GM21360 (cell line): ENCODE results near the gene DLL1.
A peak's percentile ranks its signal among the peaks of the same experiment; 100 is the strongest.
"Not testable (repeated sequence)": the region's sequence is repeated elsewhere in the genome, so short reads cannot be mapped to it uniquely, and the experiment has no call there.

Experiments
- ATAC-seq: cut with Tn5 transposase; IDR thresholded peaks from one replicate; pipeline ENCODE4 v1.9.1; 2021; ENCODE audit warnings: mild to moderate bottlenecking, moderate library complexity; ENCODE audit not compliant: unreplicated experiment

The DLL1 gene, protein sequence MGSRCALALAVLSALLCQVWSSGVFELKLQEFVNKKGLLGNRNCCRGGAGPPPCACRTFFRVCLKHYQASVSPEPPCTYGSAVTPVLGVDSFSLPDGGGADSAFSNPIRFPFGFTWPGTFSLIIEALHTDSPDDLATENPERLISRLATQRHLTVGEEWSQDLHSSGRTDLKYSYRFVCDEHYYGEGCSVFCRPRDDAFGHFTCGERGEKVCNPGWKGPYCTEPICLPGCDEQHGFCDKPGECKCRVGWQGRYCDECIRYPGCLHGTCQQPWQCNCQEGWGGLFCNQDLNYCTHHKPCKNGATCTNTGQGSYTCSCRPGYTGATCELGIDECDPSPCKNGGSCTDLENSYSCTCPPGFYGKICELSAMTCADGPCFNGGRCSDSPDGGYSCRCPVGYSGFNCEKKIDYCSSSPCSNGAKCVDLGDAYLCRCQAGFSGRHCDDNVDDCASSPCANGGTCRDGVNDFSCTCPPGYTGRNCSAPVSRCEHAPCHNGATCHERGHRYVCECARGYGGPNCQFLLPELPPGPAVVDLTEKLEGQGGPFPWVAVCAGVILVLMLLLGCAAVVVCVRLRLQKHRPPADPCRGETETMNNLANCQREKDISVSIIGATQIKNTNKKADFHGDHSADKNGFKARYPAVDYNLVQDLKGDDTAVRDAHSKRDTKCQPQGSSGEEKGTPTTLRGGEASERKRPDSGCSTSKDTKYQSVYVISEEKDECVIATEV

DNA sequence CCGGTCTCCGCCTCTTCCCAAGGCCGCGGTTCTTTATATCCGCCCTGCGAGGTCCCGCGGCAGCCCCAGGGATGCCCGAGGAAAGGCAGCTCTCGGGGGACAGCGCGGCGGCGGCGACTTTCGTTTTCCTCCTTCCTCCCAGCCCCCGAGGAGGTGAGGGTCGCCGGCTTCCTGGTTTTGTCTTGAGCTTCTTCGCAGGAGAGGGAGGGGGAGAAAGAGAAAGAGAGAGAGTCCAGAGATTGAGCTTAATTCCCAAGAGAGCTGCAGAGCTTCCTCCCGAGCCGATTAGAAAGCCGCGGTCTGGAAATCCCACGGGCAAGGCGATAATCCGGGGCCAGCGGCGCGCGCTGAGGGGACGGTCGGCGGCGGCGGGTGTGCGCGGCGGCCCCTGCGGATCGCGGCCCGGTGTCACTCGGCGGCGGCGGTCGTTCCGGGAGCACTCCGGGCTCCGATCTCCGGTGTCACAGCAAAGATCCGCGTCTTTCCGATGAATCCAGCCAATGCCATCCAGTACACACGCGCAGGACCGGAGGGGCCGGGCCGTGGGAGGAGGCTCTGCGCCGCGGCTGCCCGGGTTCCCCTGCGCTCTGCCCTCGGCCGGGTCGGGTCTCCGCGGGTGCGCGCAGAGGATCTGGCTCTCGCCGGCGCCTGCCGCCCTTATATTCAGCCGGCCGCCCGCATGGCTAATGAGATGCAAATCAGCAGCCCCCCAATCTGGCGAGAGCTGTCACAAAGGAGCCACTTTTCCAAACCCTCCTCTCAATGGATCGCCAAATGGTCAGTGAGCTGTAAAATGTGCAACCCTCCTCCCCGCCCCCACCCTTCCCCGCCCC lies at the start of gene DLL1:
DLL1 (minus strand) TSS at position 783 of the 833 bp plus-strand sequence. CDS start 939 bp downstream, outside the sequence.
- no peak for ATAC-seq

DNA sequence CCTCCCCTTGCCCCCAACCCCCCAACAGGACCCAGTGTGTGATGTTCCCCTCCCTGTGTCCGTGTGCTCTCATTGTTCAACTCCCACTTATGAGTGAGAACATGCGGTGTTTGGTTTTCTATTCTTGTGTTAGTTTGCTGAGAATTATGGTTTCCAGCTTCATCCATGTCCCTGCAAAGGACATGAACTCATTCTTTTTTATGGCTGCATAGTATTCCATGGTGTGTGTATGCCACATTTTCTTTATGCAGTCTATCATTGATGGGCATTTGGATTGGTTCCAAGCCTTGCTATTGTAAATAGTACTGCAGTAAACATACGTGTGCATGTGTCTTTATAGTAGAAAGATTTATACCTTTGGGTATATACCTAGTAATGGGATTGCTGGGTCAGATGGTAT lies 44.3 kb upstream of the DLL1 start:
- not testable (repeated sequence) for ATAC-seq

DNA sequence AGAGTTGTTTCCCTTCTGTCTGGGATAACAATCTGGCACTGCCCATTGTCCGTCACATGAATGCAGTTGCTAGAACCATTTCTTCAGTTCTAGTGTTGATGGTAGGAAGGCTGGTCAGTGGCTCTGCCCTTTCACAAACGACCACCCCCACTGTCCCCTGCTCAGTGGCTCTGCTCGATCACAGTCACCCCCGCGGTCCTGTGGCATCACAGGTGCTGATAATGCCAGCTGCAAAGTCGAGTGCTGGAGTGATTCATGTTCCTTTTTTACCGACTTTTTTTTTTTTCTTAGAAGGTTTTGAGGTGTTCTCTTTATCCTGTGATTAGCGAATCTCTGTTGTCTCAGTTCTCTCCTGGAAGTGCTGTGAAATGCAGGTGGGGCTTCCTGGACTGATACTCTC lies 38.4 kb upstream of the DLL1 start:
- ATAC-seq = no peak

DNA sequence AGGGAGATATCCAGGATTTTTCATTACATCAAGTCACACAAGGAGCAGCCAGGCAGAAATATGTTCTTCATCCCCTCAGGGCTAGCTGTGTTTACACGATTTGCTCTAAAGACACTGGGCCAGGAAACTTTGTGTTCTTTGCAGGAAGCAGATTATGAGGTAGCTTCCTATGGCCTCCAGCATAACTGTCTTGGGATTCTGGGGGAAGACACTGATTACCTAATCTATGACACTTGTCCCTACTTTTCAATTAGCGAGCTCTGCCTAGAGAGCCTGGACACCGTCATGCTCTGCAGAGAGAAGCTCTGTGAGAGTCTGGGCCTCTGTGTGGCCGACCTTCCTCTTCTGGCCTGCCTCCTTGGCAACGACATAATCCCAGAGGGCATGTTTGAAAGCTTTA lies 26.8 kb upstream of the DLL1 start:
- no peak for ATAC-seq

DNA sequence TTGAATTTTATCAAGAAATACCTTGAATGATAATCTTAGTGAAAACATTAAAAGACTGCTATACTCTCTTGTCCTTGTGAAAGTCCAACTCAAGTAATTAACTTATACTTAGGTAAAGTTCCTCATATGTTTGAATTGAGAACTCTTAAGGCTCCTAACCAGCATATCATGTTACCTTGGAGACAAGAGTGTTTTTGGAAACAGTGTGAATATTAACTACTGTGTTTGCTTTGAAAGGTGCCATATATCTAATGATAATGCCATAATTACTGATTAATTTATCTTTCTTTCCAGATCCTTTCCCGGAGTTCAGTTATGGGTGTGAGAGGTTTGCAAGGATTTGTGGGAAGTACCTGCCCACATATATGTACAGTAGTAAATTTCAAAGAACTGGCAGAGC lies 26.2 kb upstream of the DLL1 start:
- ATAC-seq = no peak

DNA sequence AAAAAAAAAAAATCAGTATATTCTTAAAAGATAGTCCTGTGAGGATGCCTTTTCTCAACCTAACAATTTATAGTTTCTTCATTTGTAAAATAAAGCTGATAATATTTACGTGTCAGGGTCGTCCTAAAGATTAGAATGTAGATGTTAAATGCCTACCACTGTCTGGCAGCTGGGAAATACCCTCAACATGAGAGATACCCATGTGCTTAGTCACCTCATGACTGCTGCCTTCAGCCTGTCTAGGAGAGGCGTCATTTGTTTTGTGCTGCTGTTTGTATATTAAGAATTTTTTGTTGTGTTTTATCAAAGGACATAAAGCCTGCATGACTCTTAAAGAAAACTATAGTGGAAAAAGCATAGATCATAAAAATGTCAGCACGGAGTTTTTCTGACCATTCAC lies 25.2 kb upstream of the DLL1 start:
- ATAC-seq = no peak

DNA sequence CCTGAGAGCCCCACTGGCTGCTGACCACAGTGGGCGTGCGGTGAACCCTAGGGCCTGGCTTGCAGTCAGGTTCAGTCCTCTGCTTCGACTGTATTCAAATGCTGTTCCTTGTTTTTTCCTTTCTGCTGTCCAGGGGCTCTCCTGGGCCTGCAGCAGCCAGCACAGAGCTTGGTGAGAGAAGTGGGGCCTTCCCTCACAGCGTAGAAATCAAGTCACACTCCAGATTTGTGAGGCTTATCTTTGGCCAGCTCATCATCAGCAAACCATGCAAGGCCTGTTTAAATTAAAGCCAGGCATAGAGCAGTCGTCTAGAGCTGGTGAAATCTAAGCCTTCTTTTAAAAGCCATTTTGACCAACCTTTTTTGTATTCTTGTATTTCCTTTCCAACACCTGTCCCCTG lies 24.1 kb upstream of the DLL1 start:
- no peak for ATAC-seq

DNA sequence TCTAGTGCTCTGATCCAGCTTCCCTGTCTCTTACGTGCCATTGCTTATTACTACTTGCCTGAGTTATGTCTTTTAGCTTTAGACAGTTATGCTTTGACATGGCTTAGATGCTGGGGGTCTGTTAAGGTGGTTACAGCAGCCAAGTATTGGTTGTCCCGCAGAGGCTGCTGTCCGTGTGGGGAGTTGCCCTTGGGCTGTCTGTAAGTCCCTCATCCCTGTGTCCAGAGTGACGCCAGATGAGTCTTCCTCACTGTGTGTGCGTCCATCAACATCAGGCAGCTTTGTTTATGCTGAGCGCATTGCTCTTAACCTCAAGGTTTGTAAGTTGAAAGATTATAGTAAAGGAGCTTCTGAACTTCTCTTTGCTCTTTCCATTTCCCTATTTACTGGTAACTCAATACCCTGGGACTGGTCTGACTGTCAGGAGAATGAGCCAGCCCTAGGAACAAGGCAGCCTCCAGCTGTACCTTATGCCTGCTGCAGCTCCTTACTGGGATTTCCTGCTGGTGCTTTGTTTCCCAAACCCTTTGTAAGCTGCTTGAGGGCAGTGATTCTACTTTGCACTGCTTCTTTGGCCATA lies 22.9 kb upstream of the DLL1 start:
- ATAC-seq = no peak

DNA sequence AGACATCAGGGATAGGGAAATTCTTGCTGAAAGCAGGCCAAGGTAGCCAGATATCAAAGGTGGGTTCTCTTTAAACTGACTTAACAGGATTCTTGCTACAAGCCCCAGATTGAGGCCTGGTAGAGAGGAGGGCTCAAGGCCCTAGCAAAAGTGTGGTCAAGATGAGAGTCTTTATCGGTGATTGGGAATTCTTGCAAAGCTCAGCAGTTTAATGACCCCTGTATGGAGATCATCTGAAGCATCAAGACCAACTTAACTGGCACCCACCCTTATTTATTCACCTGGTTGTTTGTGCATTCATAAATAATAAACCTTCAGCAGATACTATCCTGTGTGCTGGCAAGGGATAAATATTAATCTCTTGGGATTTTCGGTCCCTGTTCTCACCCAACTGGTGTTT lies 22.0 kb upstream of the DLL1 start:
- ATAC-seq = no peak

DNA sequence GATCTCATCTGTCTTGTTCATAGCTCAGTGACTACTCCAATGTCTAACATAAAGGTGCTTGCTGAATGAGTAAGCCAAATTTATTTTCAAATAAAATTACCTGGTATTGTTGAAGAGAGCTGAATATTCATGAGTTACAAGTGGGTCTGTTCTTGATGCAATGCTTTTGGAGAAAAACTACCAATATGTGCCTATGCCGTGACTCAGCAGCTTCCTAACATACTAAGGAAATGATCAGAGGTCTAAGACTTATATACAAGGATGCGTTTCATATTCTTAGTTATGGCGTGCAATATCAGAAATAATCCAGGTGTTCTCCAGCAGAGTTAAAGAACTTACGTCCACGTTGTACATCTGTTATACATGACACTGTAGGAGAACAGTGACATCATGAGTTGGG lies 20.8 kb upstream of the DLL1 start:
- ATAC-seq = no peak

DNA sequence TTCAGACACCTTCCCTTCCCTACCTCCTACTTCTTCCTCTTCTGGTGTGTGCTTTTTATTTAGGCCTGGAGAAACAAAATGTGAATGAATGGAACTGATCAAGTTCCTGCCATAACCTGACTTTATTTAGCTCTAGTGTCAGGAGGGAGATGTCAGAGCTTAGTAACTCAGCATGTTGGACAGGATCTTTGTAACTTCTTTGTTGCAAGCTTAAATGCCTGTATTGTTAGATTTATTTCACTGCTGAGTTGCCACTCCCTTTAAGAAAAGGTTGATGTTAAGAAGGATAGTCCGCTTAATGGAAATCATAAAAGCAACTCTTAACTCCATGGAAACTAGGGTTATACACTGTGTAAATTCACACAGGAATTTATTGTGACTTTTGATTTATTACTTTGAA lies 17.9 kb upstream of the DLL1 start:
- no peak for ATAC-seq

DNA sequence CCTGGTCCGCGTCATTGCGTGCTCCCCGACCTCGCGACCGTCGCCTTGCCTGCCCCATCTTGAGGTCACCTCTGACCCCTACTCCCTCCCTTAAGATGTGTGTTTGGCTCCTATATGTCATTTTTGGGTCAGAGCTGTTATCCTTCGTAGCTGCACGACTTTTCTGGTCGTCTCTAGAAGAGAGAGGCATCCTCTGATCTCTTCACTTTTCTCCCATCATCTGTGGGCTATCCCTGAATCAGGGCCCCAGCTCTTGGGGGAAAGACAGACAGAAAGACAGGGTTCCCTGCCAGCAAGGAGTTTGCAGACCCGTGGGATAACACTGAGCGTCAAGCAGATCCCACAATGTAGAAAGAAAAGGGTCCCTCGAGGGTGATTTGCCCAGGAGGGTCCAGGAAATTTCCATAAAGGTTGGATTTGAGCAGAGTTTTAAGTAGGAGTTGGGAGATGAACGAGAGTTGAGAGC lies 16.2 kb upstream of the DLL1 start:
- ATAC-seq = no peak

DNA sequence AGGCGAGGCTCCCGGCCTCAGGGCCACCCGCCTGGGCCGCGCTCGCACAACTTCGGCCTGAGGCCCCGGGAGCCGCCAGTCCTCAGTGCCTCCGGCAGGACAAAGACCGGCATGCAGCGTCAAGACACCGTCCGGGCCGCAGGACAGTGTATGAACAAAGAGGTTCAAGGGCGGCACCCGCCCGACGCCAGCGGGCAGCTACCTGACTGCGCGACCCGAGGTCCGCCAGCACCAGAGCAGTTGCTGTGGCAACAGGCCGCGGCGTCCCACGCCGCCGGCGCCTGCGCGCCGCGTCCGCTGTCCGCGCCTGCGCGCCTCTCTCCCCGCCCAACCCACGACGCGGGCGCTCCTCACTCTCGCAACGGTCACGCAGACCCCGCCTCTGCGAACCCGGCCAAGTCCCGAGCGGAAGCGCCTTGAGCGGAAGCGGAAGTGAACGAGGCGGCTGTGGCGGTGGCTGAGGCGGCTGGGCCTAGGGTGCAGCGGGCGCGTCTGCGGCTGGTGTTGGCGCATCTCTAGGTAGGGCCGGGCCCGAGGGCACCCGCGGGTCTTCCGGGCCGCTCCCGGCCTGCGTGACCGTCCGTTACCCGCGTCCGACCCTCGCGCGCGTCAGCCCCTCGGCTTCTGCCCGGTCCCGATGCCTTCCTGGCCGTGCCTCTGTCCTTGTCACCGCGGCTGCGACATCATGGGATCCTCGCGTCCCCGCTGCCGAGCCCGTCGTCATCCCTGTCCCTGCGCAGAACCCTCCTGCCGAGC lies 15.6 kb upstream of the DLL1 start, which contains the start of gene FAM120B:
FAM120B (plus strand) TSS at position 435 of the 756 bp plus-strand sequence. CDS start 10,633 bp downstream, outside the sequence.
- peak; percentile 96 for ATAC-seq

DNA sequence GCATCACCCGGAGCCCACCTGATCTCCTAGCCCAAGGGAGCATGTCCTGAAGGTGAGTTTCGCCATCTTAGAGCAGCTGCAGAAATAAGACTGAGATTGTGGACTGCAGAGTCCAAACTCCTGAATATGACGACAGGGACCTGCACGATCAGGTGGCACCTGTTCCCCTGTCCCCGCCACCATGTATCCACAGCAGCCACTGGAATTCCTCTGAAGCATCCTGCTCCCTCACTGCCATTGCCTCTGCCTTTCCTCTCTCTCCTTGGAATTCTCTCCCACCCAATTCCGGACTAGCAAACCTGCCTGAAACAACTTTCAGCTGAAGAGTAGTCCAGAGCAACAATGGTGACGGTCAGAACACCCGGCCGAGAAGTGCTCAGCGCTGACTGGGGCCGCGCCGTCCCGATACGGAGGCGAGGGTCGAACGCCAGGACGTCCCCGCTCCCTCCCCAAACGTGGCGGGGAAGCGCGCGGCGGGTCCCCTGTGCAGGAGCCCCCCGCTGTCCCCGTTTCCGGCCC lies 15.0 kb upstream of the DLL1 start:
- no peak for ATAC-seq

DNA sequence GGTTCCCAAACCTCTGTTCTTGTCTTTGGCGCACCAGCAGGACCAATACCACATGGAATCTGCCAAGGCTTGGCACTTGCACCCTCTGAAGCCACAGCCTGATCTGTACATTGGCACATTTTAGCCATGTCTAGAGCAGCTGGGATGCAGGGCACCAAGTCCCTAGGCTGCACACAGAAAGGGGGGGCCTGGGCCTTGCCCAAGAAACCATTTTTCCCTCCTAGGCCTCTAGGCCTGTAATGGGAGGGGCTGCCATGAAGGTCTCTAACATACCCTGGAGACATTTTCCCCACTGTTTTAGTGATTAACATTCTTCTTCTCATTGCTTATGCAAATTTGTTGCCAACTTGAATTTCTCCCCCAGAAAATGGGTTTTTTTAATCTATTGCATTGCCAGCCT lies 10.3 kb upstream of the DLL1 start:
- no peak for ATAC-seq

DNA sequence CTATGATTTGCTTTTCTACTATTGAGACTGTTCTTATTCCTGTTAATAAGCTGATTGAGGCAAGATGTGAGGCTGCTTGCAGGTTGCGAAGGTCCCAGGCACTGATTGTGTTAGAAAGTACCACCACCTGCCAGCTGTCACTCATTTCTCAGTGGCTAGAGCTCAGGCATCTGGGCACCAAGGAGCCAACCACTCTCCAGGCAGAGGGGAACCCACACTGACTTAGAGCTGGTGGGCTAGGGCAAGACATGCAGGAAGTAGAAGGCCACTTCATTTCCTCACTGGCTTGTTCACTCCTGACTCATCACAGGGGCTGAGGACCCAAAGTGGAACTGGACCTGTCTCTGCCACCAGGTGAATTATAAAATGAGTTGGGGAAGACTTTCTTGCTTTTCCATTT lies 7.8 kb upstream of the DLL1 start:
- ATAC-seq = no peak

DNA sequence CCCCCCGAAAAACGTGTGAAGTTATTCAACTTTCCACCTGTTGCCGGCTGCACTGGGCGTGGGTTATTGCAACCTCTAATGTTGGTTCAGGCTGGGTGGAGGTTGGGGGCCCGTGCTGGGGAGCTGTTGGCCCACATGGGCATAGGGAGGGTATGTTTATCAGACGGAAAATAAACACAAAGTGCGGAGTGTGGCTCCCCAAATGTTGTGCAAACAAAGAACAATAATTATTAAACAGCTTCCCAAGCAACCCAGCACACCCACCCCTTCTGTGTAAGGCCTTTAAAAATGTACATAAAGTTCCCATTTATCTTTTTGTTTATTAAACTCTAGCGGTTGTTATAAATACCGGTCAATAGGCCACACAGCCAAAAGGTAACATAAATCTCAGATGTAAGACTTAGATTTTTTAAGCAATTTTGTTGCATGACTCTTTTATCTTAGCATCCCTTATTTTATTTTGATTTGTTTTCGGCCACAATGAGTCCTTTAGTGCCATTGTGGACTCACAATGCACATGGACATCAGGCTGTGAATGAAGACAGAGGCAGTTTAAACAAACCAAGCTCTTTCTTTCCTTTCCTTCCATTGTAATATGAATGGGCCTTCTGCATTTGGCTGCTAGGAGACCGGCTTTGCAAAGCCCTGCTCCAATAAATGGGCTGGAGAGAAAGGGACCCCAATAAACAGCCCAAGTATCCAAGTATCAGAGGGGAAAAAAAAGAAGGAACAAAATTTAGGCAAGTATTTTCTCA lies 6.9 kb upstream of the DLL1 start:
- no peak for ATAC-seq

DNA sequence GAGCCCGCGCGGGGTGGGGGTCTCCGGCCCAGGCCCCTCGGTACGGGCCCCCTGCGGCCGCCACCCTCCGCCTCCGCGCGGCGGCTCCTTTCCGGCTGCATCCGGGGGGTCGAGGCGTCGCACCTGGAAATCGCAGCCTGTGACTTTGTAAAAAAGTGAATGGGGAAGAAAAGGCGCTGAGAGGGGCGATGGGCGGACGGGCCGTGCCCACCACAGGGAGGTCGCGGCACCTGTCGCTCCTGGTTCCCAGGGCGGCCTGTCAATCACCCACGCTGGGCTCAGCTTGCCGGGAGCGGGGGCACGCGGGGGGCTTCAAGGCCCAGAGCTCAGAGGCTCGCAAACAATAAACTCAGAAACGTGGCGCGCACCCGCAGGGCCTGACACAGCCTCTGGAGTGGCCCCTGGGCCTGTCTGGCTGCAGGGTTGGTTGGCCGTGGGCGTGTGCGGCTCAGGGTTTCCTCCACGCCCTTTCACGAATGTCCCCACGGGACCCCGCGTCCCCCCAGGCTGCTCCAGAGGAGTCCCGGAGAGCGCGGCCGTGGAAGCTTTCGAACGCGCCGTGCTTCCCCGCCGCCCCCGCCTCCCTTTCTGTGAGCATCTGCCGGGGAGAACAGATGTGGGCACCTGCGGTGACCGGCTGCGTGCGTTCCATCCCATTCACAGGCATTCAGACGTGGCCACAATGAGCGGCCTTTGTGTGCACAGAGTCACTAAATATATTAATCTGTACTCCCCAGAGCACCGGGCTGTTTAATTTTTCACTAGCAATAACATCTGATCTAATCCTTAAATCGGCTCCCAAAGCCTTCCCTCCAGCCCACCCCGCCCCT lies 6.1 kb upstream of the DLL1 start:
- ATAC-seq = no peak

DNA sequence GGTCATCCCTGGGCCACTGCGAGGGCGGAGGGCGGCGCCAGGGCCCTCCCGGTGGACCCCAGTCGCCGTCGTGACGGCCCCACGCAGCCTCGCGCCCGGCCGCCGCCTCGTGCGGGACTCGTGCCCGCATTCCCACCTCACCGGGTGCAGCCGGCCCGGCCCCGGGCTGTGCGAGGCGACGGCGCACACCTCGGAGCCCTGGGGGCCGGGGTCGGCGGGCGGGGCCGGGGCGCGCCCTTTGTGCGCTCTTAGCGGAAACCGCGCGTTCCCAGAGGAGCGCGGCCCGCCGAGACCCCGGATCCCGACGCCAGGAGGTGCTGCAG lies 5.5 kb upstream of the DLL1 start:
- no peak for ATAC-seq
